ENCODE data around the gene CLEC3B. TPM values are rescaled to one million over a fixed set of nuclear protein-coding genes. Genes with fewer than 3 reads are reported as not detected.

Gene CLEC3B
- total and polyA plus RNA-seq, 10 of the 15 experiments (the other 5 are each of a cell fraction or from before 2014, with no cell fraction given): 0.23 TPM; not detected in 9

DNA sequence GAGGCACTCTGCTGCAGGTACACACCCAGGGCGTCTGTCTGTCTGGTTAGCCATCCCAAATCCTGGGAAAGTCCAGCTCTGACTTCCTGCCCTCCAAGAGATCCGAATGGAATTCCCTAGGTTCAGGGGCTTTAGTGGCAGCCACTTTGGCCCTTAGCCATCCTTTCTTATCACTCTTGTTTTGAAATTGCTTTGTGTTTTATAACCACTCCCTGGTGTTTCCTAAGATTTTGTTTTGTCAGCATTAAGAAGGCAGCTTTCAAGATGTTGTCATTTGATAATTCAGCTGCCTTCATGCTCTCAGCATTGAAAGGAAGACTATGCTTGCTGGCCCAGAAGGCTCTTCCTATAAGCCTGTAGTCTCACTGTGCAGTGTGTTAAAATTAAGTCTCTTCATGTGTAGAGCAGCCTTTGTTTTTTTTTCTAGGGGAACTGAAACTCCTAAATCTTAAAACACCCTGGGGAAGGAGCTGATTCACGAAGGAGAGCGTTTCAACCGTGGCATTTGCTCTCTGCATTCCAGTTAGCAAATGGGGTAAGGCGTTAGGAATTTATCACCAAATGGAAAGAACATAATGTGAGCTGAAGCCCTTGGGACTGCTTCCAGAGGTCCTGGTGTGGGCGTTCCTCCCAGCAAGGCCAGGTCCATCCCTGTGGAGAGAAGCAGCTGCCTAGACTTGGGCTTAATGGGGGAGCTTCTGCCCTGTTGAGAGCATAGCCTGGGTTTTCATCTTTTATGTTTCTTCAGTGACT, 14.2 kb upstream of the CLEC3B start:
- Histone ChIP-seq H3K4me2 (ENCODE audit: control insufficient read depth, insufficient read depth) (no peak overlapping the region), H3K9me3 (replicated peaks; ENCODE audit: control insufficient read depth, insufficient read depth, low read length) (no peaks in the 10 kb centered on the region), H3K27ac (ENCODE audit: control insufficient read depth, insufficient read depth) (no peak overlapping the region; the same call in 1 of the 2 replicates), H3K27me3 (replicated peaks in 1 of 2; ENCODE audit: control insufficient read depth in 2 of 2, insufficient read depth in 2 of 2, low read length in 1 of 2) (no peaks in the 10 kb centered on the region), H3K36me3 (ENCODE audit: control insufficient read depth in 2 of 2, insufficient read depth in 2 of 2, low read length in 1 of 2) (peaks cover 6 to 28% of the 10 kb centered on the region in 2 experiments), H3K9ac (ENCODE audit: control insufficient read depth, insufficient read depth, low read length) (no peak overlapping the region), H3K79me2 (ENCODE audit: control insufficient read depth, insufficient read depth, low read length) (no peaks in the 10 kb centered on the region), H3K4me1 (ENCODE audit: control insufficient read depth, insufficient read depth, low read length) (peaks cover 15% of the 10 kb centered on the region), H2AFZ (ENCODE audit: control insufficient read depth, low read depth, low read length) (no peak overlapping the region), H4K20me1 (ENCODE audit: control insufficient read depth, insufficient read depth) (no peaks in the 10 kb centered on the region), H3K4me3 (no peak overlapping the region)
- intact Hi-C loops (cut with micrococcal nuclease; ENCODE audit: unreplicated experiment) (no loop called here), in situ Hi-C loops (cut with MboI) (no loop called here)
- ATAC-seq (peak; percentile 89), DNase-seq (ENCODE audit: low read depth, low spot score) (no peak), FAIRE-seq (no peak)
- ChIA-PET POLR2A (interaction anchor here (1.0 to 1.4 kb wide), 4 partner anchors 11 to 35 kb away, joined by 3 to 7 read pairs (median 4); no protein-coding TSS in a partner anchor), RAD21 (ENCODE audit: unreplicated experiment) (interaction anchor here (0.8 to 2.2 kb wide), 7 partner anchors 14 to 69 kb away, joined by 3 to 18 read pairs (median 4); partner anchors contain the start of genes EXOSC7 and ZDHHC3), CTCF (interaction anchor here (0.7 to 1.6 kb wide), 7 partner anchors 20 to 96 kb away, joined by 3 to 6 read pairs (median 4); no protein-coding TSS in a partner anchor), SMC1A (ENCODE audit: uncharacterized antibody, unreplicated experiment) (interaction anchor here (0.5 to 1.8 kb wide), 9 partner anchors 9 to 462 kb away, joined by 3 to 7 read pairs (median 3); no protein-coding TSS in a partner anchor)
- 70% methylated on average over 7 of the region's 7 CpGs for WGBS (ENCODE audit: insufficient coverage, insufficient replicate concordance, low lambda C conversion rate, missing lambda C conversion rate)
- BruUV-seq (replicated peaks): no TSS peak
- TF ChIP-seq SREBF2 (IDR thresholded peaks at IDR 0.05; ENCODE audit: low read length) (no peak), POLR2AphosphoS2 (IDR thresholded peaks at IDR 0.05; ENCODE audit: low read depth, low read length) (no peak), MEF2B (IDR thresholded peaks at IDR 0.05; ENCODE audit: partially characterized antibody, poor library complexity, severe bottlenecking) (peak; percentile 33), IKZF1 (conservative IDR thresholded peaks at IDR 0.05) (0 out of 2 replicates have a peak, but pooled peaks have one; percentile 30), SPI1 (IDR thresholded peaks at IDR 0.05; ENCODE audit: borderline replicate concordance, insufficient read depth, low read depth, low read length) (peak; percentile 88), NBN (IDR thresholded peaks at IDR 0.05) (0 out of 2 replicates have a peak, but pooled peaks have one; percentile 14), EP300 (IDR thresholded peaks at IDR 0.05; ENCODE audit: borderline replicate concordance in 1 of 2, control insufficient read depth in 1 of 2, low read depth in 2 of 2, low read length in 2 of 2) (0 out of 4 replicates have a peak, but pooled peaks of 1 of the 2 experiments have one; percentile 28), ZNF384 (IDR thresholded peaks at IDR 0.05; ENCODE audit: borderline replicate concordance, low read depth, low read length) (peak; percentile 81)
